Suprapubic skin (tissue), 4 donors: ENCODE results near the gene CKM.

Experiments
- POLR2A ChIP-seq, 2 donors: fragments of 450-650 bp; IDR thresholded peaks; one replicate each; pipeline ENCODE4 v1.6.1; 2017; ENCODE audit warnings: antibody characterized with exemption in 2 of 2, mild to moderate bottlenecking in 2 of 2, moderate library complexity in 2 of 2
- POLR2AphosphoS5 ChIP-seq, 3 donors: sonication (generic); formaldehyde crosslinking; IDR thresholded peaks; one replicate each; pipeline ENCODE4 v1.6.1; 2017; ENCODE audit warnings: antibody characterized with exemption in 3 of 3
- TF ChIP-seq, protein P1 (sequence below), 2 donors: fragments of 200-600 bp in 1 of 2; fragments of 450-650 bp in 1 of 2; sonication (generic) in 1 of 2; IDR thresholded peaks; one replicate each; pipeline ENCODE4 v1.5.1; 2016 to 2019; ENCODE audit warnings: antibody characterized with exemption in 2 of 2, mild to moderate bottlenecking in 1 of 2, moderate library complexity in 1 of 2

DNA sequence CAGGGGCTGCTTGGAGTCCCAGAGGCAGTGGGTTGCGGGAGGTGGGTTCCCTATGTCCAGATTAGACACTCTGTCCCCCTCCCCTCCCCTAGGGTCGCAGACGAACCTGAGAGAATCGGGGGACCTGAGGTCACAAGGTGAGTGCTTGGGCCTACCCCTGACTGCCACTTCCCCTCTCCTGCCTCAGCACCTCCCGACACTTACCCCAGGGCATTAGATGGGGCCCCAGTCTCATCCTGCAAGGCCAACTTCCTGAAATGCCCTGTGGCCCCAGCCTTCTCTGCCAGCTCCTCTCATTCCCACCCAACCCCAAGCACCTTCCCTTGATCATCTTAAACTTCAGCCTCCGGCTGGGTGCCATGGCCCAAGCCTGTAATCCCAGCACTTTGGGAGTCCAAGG, 23.0 kb downstream of the CKM start:
- TF ChIP-seq POLR2A (IDR thresholded peaks at IDR 0.05) (no peak), POLR2AphosphoS5 (IDR thresholded peaks at IDR 0.05) (no peak)
- TF ChIP-seq, protein P1, sequence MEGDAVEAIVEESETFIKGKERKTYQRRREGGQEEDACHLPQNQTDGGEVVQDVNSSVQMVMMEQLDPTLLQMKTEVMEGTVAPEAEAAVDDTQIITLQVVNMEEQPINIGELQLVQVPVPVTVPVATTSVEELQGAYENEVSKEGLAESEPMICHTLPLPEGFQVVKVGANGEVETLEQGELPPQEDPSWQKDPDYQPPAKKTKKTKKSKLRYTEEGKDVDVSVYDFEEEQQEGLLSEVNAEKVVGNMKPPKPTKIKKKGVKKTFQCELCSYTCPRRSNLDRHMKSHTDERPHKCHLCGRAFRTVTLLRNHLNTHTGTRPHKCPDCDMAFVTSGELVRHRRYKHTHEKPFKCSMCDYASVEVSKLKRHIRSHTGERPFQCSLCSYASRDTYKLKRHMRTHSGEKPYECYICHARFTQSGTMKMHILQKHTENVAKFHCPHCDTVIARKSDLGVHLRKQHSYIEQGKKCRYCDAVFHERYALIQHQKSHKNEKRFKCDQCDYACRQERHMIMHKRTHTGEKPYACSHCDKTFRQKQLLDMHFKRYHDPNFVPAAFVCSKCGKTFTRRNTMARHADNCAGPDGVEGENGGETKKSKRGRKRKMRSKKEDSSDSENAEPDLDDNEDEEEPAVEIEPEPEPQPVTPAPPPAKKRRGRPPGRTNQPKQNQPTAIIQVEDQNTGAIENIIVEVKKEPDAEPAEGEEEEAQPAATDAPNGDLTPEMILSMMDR (IDR thresholded peaks at IDR 0.05), result no peak
